Central memory CD4-positive, alpha-beta T cell (primary cell): Measurements from ENCODE around the gene R3HCC1L.

Experiments used
- DNase-seq: peaks from one replicate; pipeline ENCODE4 v3.0.0; 2022

The R3HCC1L gene

GRCh38 chr10:98292971-98293370 lies 158.5 kb downstream of the R3HCC1L start:
- DNase-seq, result no peak

- no peak for DNase-seq
Measured at GRCh38 chr10:98293550-98294269, 159.3 kb downstream of the R3HCC1L start.

GRCh38 chr10:98294270-98294627 lies 159.8 kb downstream of the R3HCC1L start:
- DNase-seq, result no peak
